GM12878 (cell line): Measurements from ENCODE around the gene ZNF304. TPM values are rescaled to one million over a fixed set of nuclear protein-coding genes. Genes with fewer than 3 reads are reported as not detected.

Source experiments
- ATAC-seq: fragments of 200-7000 bp; cut with Tn5 transposase; 3 replicates; pipeline ENCODE4 v1.9.1; 2020; ENCODE audit warnings: mild to moderate bottlenecking, moderate library complexity
- BruUV-seq: library from RNA; stranded (reverse); fragments of 400-500 nt; replicated peaks from 2 replicates; lab custom pipeline; 2021; lab: Mats Ljungman, UMichigan
- CTCF ChIA-PET: fragments of 300-600 bp; sonication (Branson Sonifier 250); formaldehyde crosslinking; extraction: SDS; loops from one replicate; lab custom pipeline; 2021; ENCODE audit warnings: inconsistent platforms; lab: Yijun Ruan, JAX
- POLR2A ChIA-PET: fragments of 350-600 bp; formaldehyde crosslinking; extraction: SDS; loops from one replicate; lab custom pipeline; 2021; ENCODE audit warnings: inconsistent platforms; lab: Charles Lee
- RAD21 ChIA-PET: fragments of 300-600 bp; sonication (Branson Sonifier 250); formaldehyde crosslinking; loops from one replicate; lab custom pipeline; 2023; ENCODE audit warnings: antibody characterized with exemption; ENCODE audit not compliant: unreplicated experiment; lab: Charles Lee
- SMC1A ChIA-PET: fragments of 300-600 bp; sonication (Branson Sonifier 250); formaldehyde crosslinking; loops from one replicate; lab custom pipeline; 2023; ENCODE audit not compliant: unreplicated experiment, uncharacterized antibody; lab: Charles Lee
- DNase-seq: peaks from one replicate; pipeline ENCODE4 v3.0.0-alpha.2; 2011; ENCODE audit warnings: low read depth, low spot score
- FAIRE-seq: peaks from 3 replicates; lab custom pipeline; 2011; peaks lifted over from hg19 to GRCh38; lab: Jason Lieb, UNC
- H2AFZ ChIP-seq: 2 replicates; pipeline ENCODE4 v1.6.0; 2011; ENCODE audit warnings: low read depth, low read length, control low read depth; ENCODE audit not compliant: control insufficient read depth
- H3K27ac ChIP-seq: 2 replicates; pipeline ENCODE4 v1.5.1; 2011; ENCODE audit warnings: control low read depth; ENCODE audit not compliant: control insufficient read depth, insufficient read depth
- H3K27me3 ChIP-seq, 2 experiments: replicated peaks in 1 of 2; 2 replicates each; pipeline versions ENCODE4 v1.6.0 to v1.6.1; 2011; ENCODE audit warnings: low read length in 1 of 2; ENCODE audit not compliant: control insufficient read depth in 2 of 2, insufficient read depth in 2 of 2
- H3K36me3 ChIP-seq, 2 experiments: 2 replicates each; pipeline ENCODE4 v1.5.1; 2011; ENCODE audit warnings: low read length in 1 of 2; ENCODE audit not compliant: control insufficient read depth in 2 of 2, insufficient read depth in 2 of 2
- H3K4me1 ChIP-seq: 2 replicates; pipeline ENCODE4 v1.6.1; 2011; ENCODE audit warnings: mild to moderate bottlenecking, low read length, moderate library complexity, mixed read lengths; ENCODE audit not compliant: control insufficient read depth, insufficient read depth
- H3K4me2 ChIP-seq: 2 replicates; pipeline ENCODE4 v1.6.0; 2011; ENCODE audit warnings: control low read depth; ENCODE audit not compliant: control insufficient read depth, insufficient read depth
- H3K4me3 ChIP-seq: fragments of 200-600 bp; sonication (generic); 2 replicates; pipeline ENCODE4 v1.5.1; 2016
- H3K79me2 ChIP-seq: 2 replicates; pipeline ENCODE4 v1.6.0; 2011; ENCODE audit warnings: low read length; ENCODE audit not compliant: control insufficient read depth, insufficient read depth
- H3K9ac ChIP-seq: 2 replicates; pipeline ENCODE4 v1.8.0; 2011; ENCODE audit warnings: low read length, control low read depth, mixed read lengths; ENCODE audit not compliant: control insufficient read depth, insufficient read depth
- H3K9me3 ChIP-seq: replicated peaks from 3 replicates; pipeline ENCODE4 v1.5.1; 2011; ENCODE audit warnings: mild to moderate bottlenecking, low read length; ENCODE audit not compliant: control insufficient read depth, insufficient read depth
- H4K20me1 ChIP-seq: 2 replicates; pipeline ENCODE4 v1.6.0; 2011; ENCODE audit not compliant: control insufficient read depth, insufficient read depth
- ATF3 ChIP-seq: IDR thresholded peaks from 2 replicates; pipeline ENCODE4 v1.6.1; 2011; ENCODE audit warnings: low read depth, mild to moderate bottlenecking, low read length, moderate library complexity, borderline replicate concordance; ENCODE audit errors: extremely low read depth
- ELK1 ChIP-seq: IDR thresholded peaks from 2 replicates; pipeline ENCODE4 v1.6.1; 2012; ENCODE audit warnings: low read depth, low read length, improper control_type of control experiment
- HCFC1 ChIP-seq: fragments of 150-350 bp; IDR thresholded peaks from 2 replicates; pipeline ENCODE4 v1.6.1; 2014; ENCODE audit warnings: low read length
- SIX5 ChIP-seq: IDR thresholded peaks from 2 replicates; pipeline ENCODE4 v1.6.1; 2011; ENCODE audit warnings: mild to moderate bottlenecking, low read depth, low read length, moderate library complexity; ENCODE audit not compliant: severe bottlenecking
- SMAD5 ChIP-seq: IDR thresholded peaks from 2 replicates; pipeline ENCODE4 v1.6.1; 2016; ENCODE audit warnings: antibody characterized with exemption, low read depth
- SRF ChIP-seq, 2 experiments: IDR thresholded peaks; 2 replicates each; pipeline ENCODE4 v1.6.1; 2011; ENCODE audit warnings: low read depth in 2 of 2, low read length in 2 of 2, mild to moderate bottlenecking in 1 of 2, moderate library complexity in 1 of 2
- WGBS: methylation state at CpG from one replicate; pipeline ENCODE4 v1.1.6; 2016; ENCODE audit warnings: low lambda C conversion rate; ENCODE audit not compliant: insufficient replicate concordance, insufficient coverage; ENCODE audit errors: missing lambda C conversion rate; 5-methylcytosine and 5-hydroxymethylcytosine counted together
- in situ Hi-C: fragments of 300-500 bp; cut with MboI; formaldehyde crosslinking; loops from 9 replicates; pipeline ENCODE4 v1.14.3; 2018; ENCODE audit warnings: mixed read lengths
- intact Hi-C: fragments of 100-400 bp; cut with micrococcal nuclease; formaldehyde crosslinking; loops from one replicate; pipeline ENCODE4 v1.14.2; 2022; ENCODE audit not compliant: unreplicated experiment
- polyA plus RNA-seq, 11 experiments: library from polyadenylated mRNA; depleted of rRNA in 4 of 11; unstranded in 6 of 11; stranded (reverse) in 5 of 11; fragments of >200 nt; fragmentation: Nextera tagmentation in 4 of 11; fragmentation: Illumina TruSeq in 1 of 11; extraction: Ambion mirVana in 4 of 11; extraction: Trizol in 1 of 11; gene quantifications; 1 replicate in 1 of 11; 2 replicates in 10 of 11; pipeline versions ENCODE4 v1.2.1 to v1.2.3, GENCODE V29; 2011 to 2016; ENCODE audit warnings: inconsistent platforms in 2 of 11, missing spikeins in 2 of 11, low read depth in 1 of 11
- total RNA-seq, 4 experiments: library from RNA; depleted of rRNA in 3 of 4; stranded (reverse); fragments of >200 nt in 3 of 4; fragmentation: Illumina TruSeq in 1 of 4; extraction: Trizol in 1 of 4; gene quantifications; 2 replicates each; pipeline versions ENCODE4 v1.2.1 to v1.2.3, GENCODE V29; 2013 to 2021
- TF ChIP-seq, protein P1 (sequence below): fragments of 450-650 bp; conservative IDR thresholded peaks from 2 replicates; pipeline ENCODE4 v1.6.1; 2017; ENCODE audit warnings: mild to moderate bottlenecking, moderate library complexity

Gene ZNF304
- total and polyA plus RNA-seq, 10 of the 15 experiments (the other 5 are each of a cell fraction or from before 2014, with no cell fraction given) = 1.1 to 11.6 (median 6.9) TPM

DNA sequence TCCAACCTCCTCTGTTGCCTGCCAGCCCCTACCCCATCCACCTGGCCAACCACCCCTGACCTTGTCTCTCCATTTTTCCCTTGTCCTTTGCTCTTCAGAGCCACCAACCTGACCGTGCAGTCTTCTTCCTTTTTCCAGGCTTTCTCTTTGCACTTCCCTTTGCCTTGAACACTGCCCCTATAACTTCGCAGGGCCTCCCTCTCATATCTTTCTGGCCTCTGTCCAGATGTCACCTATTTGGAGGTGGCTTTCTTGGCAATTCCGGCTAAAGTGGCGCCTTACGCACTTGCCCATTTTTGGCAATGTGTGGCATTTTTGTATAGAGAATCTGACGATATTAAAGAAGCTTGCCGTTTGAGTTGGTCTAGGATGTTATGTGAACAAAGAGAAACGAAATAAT lies 30.0 kb upstream of the ZNF304 start:
- ChIA-PET POLR2A (interaction anchor here (1.0 to 1.5 kb wide), 2 partner anchors 19 to 29 kb away, joined by 4 read pairs; no protein-coding TSS in a partner anchor), CTCF (interaction anchor here (0.8 to 2.8 kb wide), 3 partner anchors 18 to 42 kb away, joined by 4 to 6 read pairs (median 4); partner anchors contain the start of genes TRAPPC2B, ZNF304 and ZNF547), RAD21 (no interaction called here)
- intact Hi-C loops (no loop called here), in situ Hi-C loops (no loop called here)
- H3K4me3 ChIP-seq = peak overlapping the region; percentile 86
- peaks cover 3 to 15% of the 10 kb centered on the region in 2 experiments; a peak in 3 of 4 replicates for H3K36me3 ChIP-seq
- no peaks in the 10 kb centered on the region for H4K20me1 ChIP-seq
- H3K27me3 ChIP-seq = no peaks in the 10 kb centered on the region
- TF ChIP-seq SRF (IDR thresholded peaks at IDR 0.05; ENCODE audit: low read depth in 2 of 2, low read length in 2 of 2) (peak; percentile 35 to 72; a peak in 1 of 4 replicates), ATF3 (no peak), SMAD5 (no peak), ELK1 (no peak), HCFC1 (no peak), SIX5 (no peak)
- TF ChIP-seq, protein P1, sequence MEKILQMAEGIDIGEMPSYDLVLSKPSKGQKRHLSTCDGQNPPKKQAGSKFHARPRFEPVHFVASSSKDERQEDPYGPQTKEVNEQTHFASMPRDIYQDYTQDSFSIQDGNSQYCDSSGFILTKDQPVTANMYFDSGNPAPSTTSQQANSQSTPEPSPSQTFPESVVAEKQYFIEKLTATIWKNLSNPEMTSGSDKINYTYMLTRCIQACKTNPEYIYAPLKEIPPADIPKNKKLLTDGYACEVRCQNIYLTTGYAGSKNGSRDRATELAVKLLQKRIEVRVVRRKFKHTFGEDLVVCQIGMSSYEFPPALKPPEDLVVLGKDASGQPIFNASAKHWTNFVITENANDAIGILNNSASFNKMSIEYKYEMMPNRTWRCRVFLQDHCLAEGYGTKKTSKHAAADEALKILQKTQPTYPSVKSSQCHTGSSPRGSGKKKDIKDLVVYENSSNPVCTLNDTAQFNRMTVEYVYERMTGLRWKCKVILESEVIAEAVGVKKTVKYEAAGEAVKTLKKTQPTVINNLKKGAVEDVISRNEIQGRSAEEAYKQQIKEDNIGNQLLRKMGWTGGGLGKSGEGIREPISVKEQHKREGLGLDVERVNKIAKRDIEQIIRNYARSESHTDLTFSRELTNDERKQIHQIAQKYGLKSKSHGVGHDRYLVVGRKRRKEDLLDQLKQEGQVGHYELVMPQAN = no peak
- TF ChIP-seq, all 136 proteins: peak for 1
- SMC1A ChIA-PET = no interaction called here
- Histone ChIP-seq H3K79me2 (peaks cover 26% of the 10 kb centered on the region), H3K4me2 (peak overlapping the region; percentile 77), H3K9ac (peak overlapping the region; percentile 94), H3K27ac (peak overlapping the region; percentile 90), H3K9me3 (no peaks in the 10 kb centered on the region; the same call in 2 of the 3 replicates), H2AFZ (no peak overlapping the region; the same call in 1 of the 2 replicates), H3K4me1 (peaks cover 3% of the 10 kb centered on the region; the same call in 1 of the 2 replicates)
- FAIRE-seq (no peak), ATAC-seq (no peak), DNase-seq (no peak)
- WGBS = 48% methylated on average over 8 of the region's 8 CpGs
- BruUV-seq = TSS peak; percentile 70
